Measurements from ENCODE around the gene IGDCC3.

The IGDCC3 gene

DNA sequence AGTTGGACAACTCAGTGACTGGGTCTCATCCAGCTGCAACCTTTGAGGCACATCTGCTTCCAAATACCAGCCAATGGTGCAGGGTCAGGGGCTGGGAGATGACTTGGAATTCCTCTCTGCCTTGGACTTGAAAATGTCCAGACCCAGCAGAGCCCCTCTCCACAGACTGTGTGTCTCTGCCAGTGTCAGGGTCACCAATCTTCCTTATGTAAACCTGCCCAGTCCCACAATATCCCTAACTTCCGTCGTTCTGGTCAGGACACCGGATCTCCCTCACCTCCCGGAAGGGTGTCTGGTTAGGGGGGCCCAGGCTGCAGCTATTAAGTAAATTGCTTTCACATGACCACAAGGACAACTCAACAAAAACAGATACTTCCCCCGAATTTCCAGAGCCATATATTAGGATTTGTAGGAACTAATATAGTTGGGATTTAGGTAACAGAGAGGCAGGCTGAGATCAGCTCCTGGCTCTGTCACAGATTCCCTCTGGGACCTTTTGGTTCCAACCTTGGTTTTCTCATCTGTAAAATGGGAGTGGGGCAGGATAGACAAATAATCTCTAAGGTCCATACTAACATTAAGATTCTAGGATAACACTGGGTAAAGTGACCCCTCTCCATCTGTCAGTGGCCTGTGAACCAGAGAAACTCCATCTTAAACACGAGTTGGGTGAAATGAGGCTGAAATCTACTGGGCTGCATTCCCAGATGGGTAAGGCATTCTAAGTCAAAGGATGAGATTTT lies 30.8 kb downstream of the IGDCC3 start:
- DNase-seq (ENCODE audit: low spot score), result no peak
- in situ Hi-C loops (cut with MboI; ENCODE audit: low pct_unique_long_range_greater_than_20kb, low sequenced_read_pairs, unreplicated experiment), result no loop called here
- TF ChIP-seq, protein P1, sequence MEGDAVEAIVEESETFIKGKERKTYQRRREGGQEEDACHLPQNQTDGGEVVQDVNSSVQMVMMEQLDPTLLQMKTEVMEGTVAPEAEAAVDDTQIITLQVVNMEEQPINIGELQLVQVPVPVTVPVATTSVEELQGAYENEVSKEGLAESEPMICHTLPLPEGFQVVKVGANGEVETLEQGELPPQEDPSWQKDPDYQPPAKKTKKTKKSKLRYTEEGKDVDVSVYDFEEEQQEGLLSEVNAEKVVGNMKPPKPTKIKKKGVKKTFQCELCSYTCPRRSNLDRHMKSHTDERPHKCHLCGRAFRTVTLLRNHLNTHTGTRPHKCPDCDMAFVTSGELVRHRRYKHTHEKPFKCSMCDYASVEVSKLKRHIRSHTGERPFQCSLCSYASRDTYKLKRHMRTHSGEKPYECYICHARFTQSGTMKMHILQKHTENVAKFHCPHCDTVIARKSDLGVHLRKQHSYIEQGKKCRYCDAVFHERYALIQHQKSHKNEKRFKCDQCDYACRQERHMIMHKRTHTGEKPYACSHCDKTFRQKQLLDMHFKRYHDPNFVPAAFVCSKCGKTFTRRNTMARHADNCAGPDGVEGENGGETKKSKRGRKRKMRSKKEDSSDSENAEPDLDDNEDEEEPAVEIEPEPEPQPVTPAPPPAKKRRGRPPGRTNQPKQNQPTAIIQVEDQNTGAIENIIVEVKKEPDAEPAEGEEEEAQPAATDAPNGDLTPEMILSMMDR (IDR thresholded peaks at IDR 0.05; ENCODE audit: extremely low read depth, insufficient read depth, missing control alignments), result no peak

- TF ChIP-seq, protein P1 (IDR thresholded peaks at IDR 0.05; ENCODE audit: extremely low read depth, insufficient read depth, missing control alignments), result no peak
- in situ Hi-C loops (cut with MboI; ENCODE audit: low pct_unique_long_range_greater_than_20kb, low sequenced_read_pairs, unreplicated experiment), result no loop called here
- DNase-seq (ENCODE audit: low spot score), result no peak
These were observed 32.9 kb downstream of the IGDCC3 start for GRCh38 chr15:65344914-65345275.

- in situ Hi-C loops (cut with MboI; ENCODE audit: low pct_unique_long_range_greater_than_20kb, low sequenced_read_pairs, unreplicated experiment), result no loop called here
These were observed 33.4 kb downstream of the IGDCC3 start for GRCh38 chr15:65344214-65344913.

GRCh38 chr15:65343374-65343981 lies 34.3 kb downstream of the IGDCC3 start:
- in situ Hi-C loops (cut with MboI; ENCODE audit: low pct_unique_long_range_greater_than_20kb, low sequenced_read_pairs, unreplicated experiment), result no loop called here
- DNase-seq (ENCODE audit: low spot score), result no peak
- TF ChIP-seq, protein P1 (IDR thresholded peaks at IDR 0.05; ENCODE audit: extremely low read depth, insufficient read depth, missing control alignments), result no peak

More at GRCh38 chr15:65344214-65344913, 33.4 kb downstream of the IGDCC3 start:
- DNase-seq (ENCODE audit: low spot score), result no peak
- TF ChIP-seq, protein P1 (IDR thresholded peaks at IDR 0.05; ENCODE audit: extremely low read depth, insufficient read depth, missing control alignments), result no peak

DNA sequence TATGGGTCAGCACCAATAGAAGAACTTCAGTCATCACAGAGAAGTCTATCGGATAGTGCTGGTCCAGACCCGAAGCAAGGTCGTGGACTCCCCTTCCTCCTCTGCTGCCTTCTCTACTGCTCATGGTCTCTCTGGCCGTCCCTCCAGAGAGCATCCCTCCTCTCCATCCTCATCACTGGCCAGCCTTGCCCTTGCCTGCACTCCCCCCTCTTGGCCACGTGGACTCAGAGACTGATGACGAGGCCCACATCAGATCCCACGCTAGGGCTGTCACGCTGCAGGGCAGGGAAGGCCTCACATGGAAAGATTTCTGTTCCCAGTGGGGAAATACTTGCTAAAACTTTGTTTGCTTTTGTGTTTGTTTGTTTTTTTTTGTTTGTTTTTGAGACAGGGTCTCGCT lies 35.3 kb downstream of the IGDCC3 start:
- TF ChIP-seq, protein P1 (IDR thresholded peaks at IDR 0.05; ENCODE audit: extremely low read depth, insufficient read depth, missing control alignments), result no peak
- DNase-seq (ENCODE audit: low spot score), result no peak
- in situ Hi-C loops (cut with MboI; ENCODE audit: low pct_unique_long_range_greater_than_20kb, low sequenced_read_pairs, unreplicated experiment), result no loop called here

DNA sequence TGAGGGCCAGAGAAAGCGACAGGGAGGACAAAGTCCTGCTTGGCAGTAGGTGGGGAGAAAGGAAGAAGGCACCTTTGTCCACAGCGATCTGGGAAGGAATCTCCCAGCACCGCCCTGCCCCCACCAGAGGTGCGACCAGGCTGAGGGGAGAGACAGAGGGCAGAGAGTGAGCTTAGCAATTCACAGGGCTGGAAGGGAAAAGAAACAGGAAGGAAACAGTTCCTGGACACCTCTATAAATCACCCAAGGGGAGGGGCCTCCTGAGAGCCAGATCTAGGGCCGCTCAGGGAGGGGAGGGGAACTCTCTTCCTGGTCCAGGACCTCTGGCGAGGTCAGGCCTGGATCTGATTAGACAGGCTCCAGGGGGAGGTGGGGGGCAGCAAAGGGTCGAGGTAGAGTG lies 37.9 kb downstream of the IGDCC3 start:
- in situ Hi-C loops (cut with MboI; ENCODE audit: low pct_unique_long_range_greater_than_20kb, low sequenced_read_pairs, unreplicated experiment), result no loop called here
- TF ChIP-seq, protein P1 (IDR thresholded peaks at IDR 0.05; ENCODE audit: extremely low read depth, insufficient read depth, missing control alignments), result no peak
- no peak for DNase-seq (ENCODE audit: low spot score)
